Kidney epithelial cell (primary cell): ENCODE measurements around the gene CDK17. TPM values are rescaled to one million over a fixed set of nuclear protein-coding genes. Genes with fewer than 3 reads are reported as not detected.

ENCODE experiments used
- DNase-seq: peaks from one replicate; pipeline ENCODE4 v3.0.0-alpha.2; 2010; ENCODE audit warnings: low read depth
- H3K27me3 ChIP-seq: 2 replicates; pipeline ENCODE4 v1.6.0; 2011; ENCODE audit warnings: low read length; ENCODE audit not compliant: control insufficient read depth, insufficient read depth
- H3K36me3 ChIP-seq: 2 replicates; pipeline ENCODE4 v1.5.1; 2011; ENCODE audit warnings: low read length; ENCODE audit not compliant: control insufficient read depth, insufficient read depth
- H3K4me3 ChIP-seq: 2 replicates; pipeline ENCODE4 v1.5.1; 2011; ENCODE audit warnings: low read depth, mild to moderate bottlenecking, control low read depth, low read length
- total RNA-seq: library from RNA; depleted of rRNA; stranded (reverse); fragments of >200 nt; gene quantifications from 2 replicates; pipeline ENCODE4 v1.2.3, GENCODE V29; 2015
- TF ChIP-seq, protein P1 (sequence below): IDR thresholded peaks from 2 replicates; pipeline ENCODE4 v1.5.1; 2011; ENCODE audit warnings: mild to moderate bottlenecking, moderate library complexity, low read length, control low read depth, inconsistent platforms; ENCODE audit not compliant: insufficient read depth, poor library complexity, severe bottlenecking

The CDK17 gene
- total RNA-seq, 1 donor from 2014 or later = 46.4 TPM

DNA sequence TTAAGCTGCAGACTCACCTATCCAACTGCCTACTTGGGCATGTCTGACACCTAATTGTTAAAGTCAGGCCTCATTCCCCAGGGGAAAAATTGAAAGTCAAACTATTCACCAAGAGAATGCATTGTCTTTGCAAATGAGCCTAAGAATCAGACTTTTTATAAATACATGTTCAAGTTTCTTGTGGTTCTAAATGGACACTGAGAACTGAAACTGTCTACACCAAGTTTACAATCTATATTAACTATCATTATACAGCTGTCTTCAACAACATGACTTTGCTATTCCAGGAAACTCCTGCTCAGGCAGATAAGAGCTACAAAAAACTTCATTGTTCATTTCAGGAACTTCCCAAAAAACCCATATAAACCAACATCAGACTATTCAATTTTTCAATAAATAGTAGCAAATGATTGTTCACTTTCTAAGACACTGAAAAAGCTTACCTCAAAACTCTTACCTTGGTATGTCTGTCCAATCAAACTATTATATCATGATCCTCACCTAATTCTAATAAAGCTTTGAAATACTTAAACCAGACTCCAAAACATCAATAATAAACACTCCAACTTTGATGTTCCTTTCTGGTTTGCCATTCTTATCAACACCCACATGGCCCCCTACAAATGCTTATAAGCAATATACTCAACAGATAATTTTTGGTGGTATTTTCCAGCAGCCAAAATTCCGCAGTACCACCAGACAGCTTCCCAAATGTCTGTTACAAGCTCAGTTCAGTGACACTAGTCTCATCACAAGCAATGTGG, 24.2 kb downstream of the CDK17 start:
- Histone ChIP-seq H3K36me3 (no peaks in the 10 kb centered on the region), H3K27me3 (no peaks in the 10 kb centered on the region), H3K4me3 (no peak overlapping the region)
- TF ChIP-seq, protein P1, sequence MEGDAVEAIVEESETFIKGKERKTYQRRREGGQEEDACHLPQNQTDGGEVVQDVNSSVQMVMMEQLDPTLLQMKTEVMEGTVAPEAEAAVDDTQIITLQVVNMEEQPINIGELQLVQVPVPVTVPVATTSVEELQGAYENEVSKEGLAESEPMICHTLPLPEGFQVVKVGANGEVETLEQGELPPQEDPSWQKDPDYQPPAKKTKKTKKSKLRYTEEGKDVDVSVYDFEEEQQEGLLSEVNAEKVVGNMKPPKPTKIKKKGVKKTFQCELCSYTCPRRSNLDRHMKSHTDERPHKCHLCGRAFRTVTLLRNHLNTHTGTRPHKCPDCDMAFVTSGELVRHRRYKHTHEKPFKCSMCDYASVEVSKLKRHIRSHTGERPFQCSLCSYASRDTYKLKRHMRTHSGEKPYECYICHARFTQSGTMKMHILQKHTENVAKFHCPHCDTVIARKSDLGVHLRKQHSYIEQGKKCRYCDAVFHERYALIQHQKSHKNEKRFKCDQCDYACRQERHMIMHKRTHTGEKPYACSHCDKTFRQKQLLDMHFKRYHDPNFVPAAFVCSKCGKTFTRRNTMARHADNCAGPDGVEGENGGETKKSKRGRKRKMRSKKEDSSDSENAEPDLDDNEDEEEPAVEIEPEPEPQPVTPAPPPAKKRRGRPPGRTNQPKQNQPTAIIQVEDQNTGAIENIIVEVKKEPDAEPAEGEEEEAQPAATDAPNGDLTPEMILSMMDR = no peak
- no peak for DNase-seq

DNA sequence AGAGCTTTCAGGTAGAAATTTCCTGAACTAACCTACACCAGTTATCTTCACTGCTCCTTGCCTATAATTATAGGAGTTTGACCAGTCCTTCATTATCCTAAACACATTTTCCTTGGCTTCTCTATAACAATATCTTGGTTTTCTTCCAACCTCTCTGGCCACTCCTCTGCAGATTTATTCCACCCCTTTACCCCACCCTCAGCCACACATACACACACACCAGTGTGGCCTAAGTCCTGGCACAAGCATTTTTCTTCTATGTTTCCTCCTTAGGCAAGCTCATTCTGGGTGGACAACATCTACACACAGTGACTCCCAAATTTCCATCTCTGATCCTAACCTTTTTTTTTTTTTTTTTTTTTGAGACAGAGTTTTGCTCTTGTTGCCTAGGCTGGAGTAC, 25.1 kb downstream of the CDK17 start:
- no peak for DNase-seq
- no peaks in the 10 kb centered on the region for H3K27me3 ChIP-seq
- H3K36me3 ChIP-seq = no peaks in the 10 kb centered on the region
- H3K4me3 ChIP-seq = no peak overlapping the region
- TF ChIP-seq, protein P1 = no peak

DNA sequence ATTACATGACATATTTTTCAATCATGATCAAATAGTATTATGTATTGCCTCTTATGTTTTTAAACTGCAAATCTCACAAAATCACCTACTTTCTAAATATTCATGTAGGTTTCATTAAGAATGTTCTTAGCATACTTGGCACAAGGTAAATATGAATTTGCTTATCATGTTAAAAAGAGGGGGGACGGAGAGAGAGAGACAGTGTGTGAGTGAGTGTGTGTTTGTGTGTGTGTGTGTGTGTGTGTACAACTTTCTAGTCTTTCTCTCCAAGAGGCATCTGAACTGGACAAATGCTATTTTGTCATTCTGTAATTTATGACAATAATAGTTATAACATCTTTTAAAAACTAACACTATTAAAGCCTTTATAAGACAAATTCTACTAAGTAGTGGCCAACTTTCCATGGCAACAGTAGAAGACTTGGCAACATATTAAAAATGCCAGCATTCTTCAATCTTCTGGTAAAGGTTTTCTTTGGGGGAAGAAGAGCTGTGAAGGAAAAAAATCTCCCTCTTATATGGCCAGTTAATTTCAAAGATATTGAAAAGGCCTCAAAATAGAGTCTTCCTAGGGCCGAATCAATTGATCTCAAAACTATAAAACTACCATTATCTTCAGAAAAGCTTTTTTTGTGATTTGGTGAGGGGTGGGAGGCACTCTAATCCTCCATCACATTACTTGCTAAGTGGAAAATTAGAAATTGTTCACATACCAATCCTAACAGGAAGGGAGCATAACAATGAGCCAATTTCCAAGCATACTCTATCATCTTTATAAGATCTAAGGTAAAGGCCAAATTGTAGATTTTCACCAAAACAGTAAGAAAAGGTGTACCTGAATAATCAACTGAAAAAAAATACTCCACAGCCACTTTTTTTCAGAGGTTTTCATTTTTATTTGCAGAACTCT, 28.2 kb downstream of the CDK17 start:
- Histone ChIP-seq H3K36me3 (no peaks in the 10 kb centered on the region), H3K4me3 (no peak overlapping the region), H3K27me3 (no peaks in the 10 kb centered on the region)
- TF ChIP-seq, protein P1 = no peak
- no peak for DNase-seq

DNA sequence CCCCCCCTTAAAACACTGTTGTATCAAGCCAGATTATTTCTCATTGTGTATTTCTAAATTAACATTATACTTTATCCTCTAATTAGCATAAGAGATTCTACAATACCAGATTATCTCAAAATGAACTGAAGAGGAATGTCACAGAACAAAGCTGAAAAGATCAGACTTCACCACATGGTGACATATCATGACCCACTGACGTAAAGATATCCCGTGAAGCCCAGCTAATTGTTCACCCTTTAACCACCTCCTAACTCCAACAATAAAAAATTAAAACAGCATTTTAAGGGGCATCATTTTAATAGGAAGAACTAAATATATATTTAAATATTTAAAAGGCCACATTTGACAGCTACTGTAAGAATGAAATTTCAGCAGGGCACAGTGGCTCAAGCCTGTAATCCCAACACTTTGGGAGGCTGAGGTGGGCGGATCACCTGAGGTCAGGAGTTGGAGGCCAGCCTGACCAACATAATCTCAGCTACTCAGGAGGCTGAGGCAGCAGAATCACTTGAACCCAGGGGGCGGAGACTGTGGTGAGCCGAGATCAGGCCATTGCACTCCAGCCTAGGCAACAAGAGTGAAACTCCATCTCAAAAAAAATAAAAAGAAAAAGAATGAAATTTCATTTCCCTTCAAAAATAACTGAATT, 29.0 kb downstream of the CDK17 start:
- H3K36me3 ChIP-seq = no peaks in the 10 kb centered on the region
- TF ChIP-seq, protein P1 = no peak
- no peaks in the 10 kb centered on the region for H3K27me3 ChIP-seq
- DNase-seq = no peak
- no peak overlapping the region for H3K4me3 ChIP-seq

DNA sequence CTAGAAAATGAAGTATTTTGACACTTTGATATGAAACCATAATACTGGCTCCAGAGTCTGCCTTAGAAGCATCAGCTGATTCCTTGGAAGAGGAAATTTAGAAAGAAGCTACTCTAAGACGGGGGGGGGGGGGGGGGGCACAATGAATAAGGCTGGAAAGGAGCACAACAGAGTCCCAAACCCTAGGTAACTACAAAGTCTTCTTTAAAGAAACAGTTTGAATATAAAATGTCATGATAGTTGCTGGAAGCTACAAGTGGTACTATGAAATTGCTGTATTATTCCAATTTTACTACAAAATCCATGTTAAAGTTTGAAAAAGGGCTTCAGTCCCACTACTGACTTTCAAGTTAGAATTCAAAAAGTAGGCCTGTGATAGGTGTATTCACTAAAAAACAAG, 31.6 kb downstream of the CDK17 start:
- Histone ChIP-seq H3K4me3 (no peak overlapping the region), H3K27me3 (no peaks in the 10 kb centered on the region), H3K36me3 (no peaks in the 10 kb centered on the region)
- TF ChIP-seq, protein P1 = no peak
- no peak for DNase-seq
